K562 (cell line): ENCODE data around the gene TSPAN14. TPM values are rescaled to one million over a fixed set of nuclear protein-coding genes. Genes with fewer than 3 reads are reported as not detected.

Experiments
- ATAC-seq: fragments of 200-7000 bp; cut with Tn5 transposase; 3 replicates; pipeline ENCODE4 v1.9.1; 2020; ENCODE audit warnings: moderate library complexity
- BruUV-seq: library from RNA; stranded (reverse); fragments of 400-500 nt; replicated peaks from 2 replicates; lab custom pipeline; 2021; lab: Mats Ljungman, UMichigan
- CTCF ChIA-PET: fragments of 300-600 bp; formaldehyde crosslinking; extraction: SDS; loops from one replicate; lab custom pipeline; 2021; ENCODE audit warnings: low intra/inter-chr PET ratio; lab: Yijun Ruan, JAX
- POLR2A ChIA-PET: fragments of 300-600, 350-650 bp; sonication (Branson Sonifier 250); formaldehyde crosslinking; extraction: SDS; loops from one replicate; lab custom pipeline; 2021; ENCODE audit warnings: antibody characterized with exemption, inconsistent platforms; lab: Yijun Ruan, JAX
- DNase-seq, 4 experiments: peaks; one replicate each; pipeline versions ENCODE4 v3.0.0 to v3.0.0-alpha.2; 2011 to 2018; ENCODE audit warnings: low spot score in 3 of 4, mixed read lengths in 3 of 4; ENCODE audit errors: extremely low read depth in 1 of 4
- FAIRE-seq: peaks from 2 replicates; lab custom pipeline; 2011; peaks lifted over from hg19 to GRCh38; lab: Jason Lieb, UNC
- H2AFZ ChIP-seq: 2 replicates; pipeline ENCODE4 v1.6.0; 2011; ENCODE audit warnings: low read depth, low read length, control low read depth, inconsistent platforms
- H3K27ac ChIP-seq: fragments of 200-600 bp; 3 replicates; pipeline ENCODE4 v1.8.0; 2011; ENCODE audit warnings: low read depth, mild to moderate bottlenecking, control low read depth, inconsistent platforms, low read length, moderate library complexity, mixed read lengths; ENCODE audit errors: extremely low read depth
- H3K27me3 ChIP-seq, 2 experiments: fragments of 300-600 bp in 1 of 2; 2 replicates in 1 of 2; 3 replicates in 1 of 2; pipeline versions ENCODE4 v1.6.0 to v1.8.0; 2011; ENCODE audit warnings: inconsistent platforms in 2 of 2, low read length in 2 of 2, mild to moderate bottlenecking in 1 of 2, mixed read lengths in 1 of 2, moderate library complexity in 1 of 2; ENCODE audit not compliant: control insufficient read depth in 2 of 2, insufficient read depth in 2 of 2
- H3K36me3 ChIP-seq: fragments of 300-600 bp; 3 replicates; pipeline ENCODE4 v1.8.0; 2011; ENCODE audit warnings: mild to moderate bottlenecking, low read length, inconsistent platforms; ENCODE audit not compliant: control insufficient read depth, insufficient read depth
- H3K4me1 ChIP-seq, 2 experiments: fragments of 200-600 bp in 1 of 2; replicated peaks in 1 of 2; 2 replicates in 1 of 2; 3 replicates in 1 of 2; pipeline versions ENCODE4 v1.5.1 to v1.8.0; 2011; ENCODE audit warnings: inconsistent platforms in 2 of 2, low read length in 2 of 2, mild to moderate bottlenecking in 1 of 2, mixed read lengths in 1 of 2, moderate library complexity in 1 of 2; ENCODE audit not compliant: control insufficient read depth in 2 of 2, insufficient read depth in 2 of 2
- H3K4me2 ChIP-seq: 2 replicates; pipeline ENCODE4 v1.6.1; 2011; ENCODE audit warnings: low read length, control low read depth, inconsistent platforms, mixed read lengths; ENCODE audit not compliant: insufficient read depth
- H3K4me3 ChIP-seq: fragments of 200-600 bp; sonication (generic), shearing (Covaris generic); 2 replicates; pipeline ENCODE4 v1.5.1; 2016; ENCODE audit warnings: control low read depth, inconsistent platforms
- H3K79me2 ChIP-seq: fragments of 200-600 bp; 3 replicates; pipeline ENCODE4 v1.8.0; 2011; ENCODE audit warnings: low read length, inconsistent platforms; ENCODE audit not compliant: control insufficient read depth, insufficient read depth
- H3K9ac ChIP-seq, 2 experiments: 2 replicates each; pipeline versions ENCODE4 v1.6.0 to v1.6.1; 2011; ENCODE audit warnings: low read depth in 2 of 2, low read length in 2 of 2, control low read depth in 1 of 2, inconsistent platforms in 1 of 2, mild to moderate bottlenecking in 1 of 2, mixed read lengths in 1 of 2; ENCODE audit not compliant: insufficient read depth in 1 of 2
- H3K9me1 ChIP-seq: one replicate; pipeline ENCODE4 v1.6.0; 2011; ENCODE audit warnings: inconsistent platforms, mild to moderate bottlenecking, low read length, moderate library complexity; ENCODE audit not compliant: control insufficient read depth, insufficient read depth
- H3K9me3 ChIP-seq: replicated peaks from 2 replicates; pipeline ENCODE4 v1.5.1; 2011; ENCODE audit warnings: low read depth, low read length, inconsistent platforms; ENCODE audit not compliant: control insufficient read depth, insufficient read depth
- H4K20me1 ChIP-seq: replicated peaks from 2 replicates; pipeline ENCODE4 v1.6.1; 2011; ENCODE audit warnings: low read length, inconsistent platforms, mixed read lengths; ENCODE audit not compliant: control insufficient read depth, insufficient read depth
- CBX8 ChIP-seq: fragments of 200-600 bp; sonication (generic); IDR thresholded peaks from 2 replicates; pipeline ENCODE4 v1.6.1; 2012; ENCODE audit warnings: borderline replicate concordance, mixed run types, low read depth, mild to moderate bottlenecking, moderate library complexity, mixed read lengths, low read length, control low read depth, inconsistent platforms; ENCODE audit not compliant: poor library complexity, severe bottlenecking; ENCODE audit errors: extremely low read depth
- HDAC3 ChIP-seq: fragments of 450-650 bp; IDR thresholded peaks from 2 replicates; pipeline ENCODE4 v1.6.1; 2018; ENCODE audit warnings: borderline replicate concordance, mild to moderate bottlenecking, moderate library complexity; ENCODE audit not compliant: partially characterized antibody
- HNRNPUL1 ChIP-seq: fragments of 200-400 bp; formaldehyde crosslinking; IDR thresholded peaks from 2 replicates; pipeline ENCODE4 v1.6.1; 2017; ENCODE audit warnings: low read length
- MXI1 ChIP-seq: IDR thresholded peaks from 2 replicates; pipeline ENCODE4 v1.6.1; 2011; ENCODE audit warnings: low read depth, mild to moderate bottlenecking, improper control_type of control experiment, low read length
- RHOXF2B ChIP-seq: fragments of 250-450 bp; sonication (Bioruptor Pico); conservative IDR thresholded peaks from 2 replicates; pipeline ENCODE4 v1.5.1; 2021
- XRCC5 ChIP-seq: fragments of 200-400 bp; formaldehyde crosslinking; IDR thresholded peaks from 2 replicates; pipeline ENCODE4 v1.6.1; 2017; ENCODE audit warnings: low read depth, mild to moderate bottlenecking, low read length
- ZFP91 ChIP-seq: sonication (generic); formaldehyde crosslinking; IDR thresholded peaks from 2 replicates; pipeline ENCODE4 v1.8.0; 2022; ENCODE audit warnings: mild to moderate bottlenecking, missing genetic modification reagents
- ZNF134 ChIP-seq: fragments of 250-450 bp; sonication (Bioruptor Pico); conservative IDR thresholded peaks from 2 replicates; pipeline ENCODE4 v1.4.0; 2020
- ZNF212 ChIP-seq: fragments of 450-650 bp; formaldehyde crosslinking; IDR thresholded peaks from 2 replicates; pipeline ENCODE4 v1.4.0; 2020; ENCODE audit warnings: mild to moderate bottlenecking
- ZNF217 ChIP-seq: sonication (generic); formaldehyde crosslinking; IDR thresholded peaks from 2 replicates; pipeline ENCODE4 v1.8.0; 2022; ENCODE audit warnings: mild to moderate bottlenecking, missing genetic modification reagents
- WGBS: fragments of 100-300 bp; shearing (Covaris generic); methylation state at CpG from one replicate; pipeline ENCODE4 v1.1.6; 2016; ENCODE audit warnings: low coverage, mixed read lengths; ENCODE audit not compliant: insufficient coverage; ENCODE audit errors: missing lambda C conversion rate; 5-methylcytosine and 5-hydroxymethylcytosine counted together
- in situ Hi-C: fragments of 300-500 bp; cut with MboI; formaldehyde crosslinking; loops from 4 replicates; pipeline ENCODE4 v1.15.0; 2018; ENCODE audit warnings: inconsistent platforms, mixed read lengths
- intact Hi-C: fragments of 100-400 bp; cut with micrococcal nuclease; formaldehyde crosslinking; loops from 2 replicates; pipeline ENCODE4 v1.14.2; 2022
- polyA plus RNA-seq, 8 experiments: library from polyadenylated mRNA; depleted of rRNA in 4 of 8; stranded (reverse) in 5 of 8; unstranded in 3 of 8; fragments of >200 nt; fragmentation: Nextera tagmentation in 2 of 8; fragmentation: Illumina TruSeq in 1 of 8; extraction: Ambion mirVana in 2 of 8; extraction: Trizol in 1 of 8; gene quantifications; 2 replicates each; pipeline versions ENCODE4 v1.2.1 to v1.2.3, GENCODE V29; 2011 to 2014; ENCODE audit warnings: inconsistent platforms in 1 of 8, missing spikeins in 1 of 8
- total RNA-seq, 7 experiments: library from RNA; depleted of rRNA in 6 of 7; stranded (reverse); fragments of >200 nt in 6 of 7; fragmentation: Illumina TruSeq in 2 of 7; extraction: Trizol in 2 of 7; gene quantifications; 2 replicates each; pipeline versions ENCODE4 v1.2.1 to v1.2.3, GENCODE V29; 2011 to 2021; ENCODE audit warnings: low replicate concordance in 1 of 7
- TF ChIP-seq, protein P1 (sequence below): fragments of 250-450 bp; sonication (Bioruptor Pico); IDR thresholded peaks from 2 replicates; pipeline ENCODE4 v1.5.0; 2022; ENCODE audit warnings: mild to moderate bottlenecking

Gene TSPAN14
- total and polyA plus RNA-seq, 9 of the 15 experiments (the other 6 are each of a cell fraction or from before 2014, with no cell fraction given): 5.8 to 92.9 (median 23.3) TPM

DNA sequence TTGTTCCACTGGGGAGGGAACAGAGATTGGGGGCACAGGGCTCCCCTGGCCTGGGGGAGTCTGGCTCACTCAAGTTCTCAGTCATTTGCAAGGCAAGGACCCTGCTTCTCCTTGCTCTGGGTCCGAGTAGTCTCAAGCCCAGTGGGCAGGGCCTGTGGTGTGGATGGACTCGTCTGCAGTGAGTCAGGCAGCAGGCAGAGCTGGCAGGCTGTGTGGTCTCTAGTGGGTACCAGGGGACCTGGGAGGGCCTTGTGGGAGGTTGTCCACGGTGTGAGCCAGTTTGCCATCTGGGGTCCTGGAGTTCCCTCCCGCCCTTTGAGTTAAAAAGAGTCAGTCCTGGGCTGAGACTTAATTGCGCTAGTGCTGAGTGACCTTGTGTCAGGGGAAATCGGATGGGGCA, 74.8 kb downstream of the TSPAN14 start:
- Histone ChIP-seq H3K9me1 (peaks cover 5% of the 10 kb centered on the region), H3K9me3 (no peaks in the 10 kb centered on the region), H3K9ac (no peak overlapping the region), H3K27ac (no peak overlapping the region), H3K36me3 (no peaks in the 10 kb centered on the region), H3K4me3 (no peak overlapping the region), H3K4me2 (no peak overlapping the region), H3K27me3 (peaks cover 17% of the 10 kb centered on the region in 2 experiments; a peak in 4 of 5 replicates), H2AFZ (no peak overlapping the region), H3K4me1 (peaks cover 0 to 4% of the 10 kb centered on the region in 2 experiments; a peak in 1 of 5 replicates), H3K79me2 (no peaks in the 10 kb centered on the region), H4K20me1 (no peaks in the 10 kb centered on the region)
- no peak for ATAC-seq
- 13% methylated on average over 6 of the region's 6 CpGs for WGBS
- peak; percentile 46 for FAIRE-seq
- BruUV-seq: no TSS peak
- ChIA-PET CTCF (no interaction called here), POLR2A (interaction anchor here (0.7 kb wide), 1 partner anchor 15 kb away, joined by 4 read pairs; no protein-coding TSS in a partner anchor)
- intact Hi-C loops: no loop called here
- DNase-seq: no peak
- in situ Hi-C loops: no loop called here
- TF ChIP-seq ZNF217 (CRISPR knock-in tag) (no peak), CBX8 (no peak), HDAC3 (no peak), MXI1 (no peak), HNRNPUL1 (no peak), XRCC5 (no peak), ZNF212 (CRISPR knock-in tag) (no peak), RHOXF2B (CRISPR knock-in tag) (no peak), ZNF134 (CRISPR knock-in tag) (no peak), ZFP91 (CRISPR knock-in tag) (no peak)
- TF ChIP-seq, protein P1, sequence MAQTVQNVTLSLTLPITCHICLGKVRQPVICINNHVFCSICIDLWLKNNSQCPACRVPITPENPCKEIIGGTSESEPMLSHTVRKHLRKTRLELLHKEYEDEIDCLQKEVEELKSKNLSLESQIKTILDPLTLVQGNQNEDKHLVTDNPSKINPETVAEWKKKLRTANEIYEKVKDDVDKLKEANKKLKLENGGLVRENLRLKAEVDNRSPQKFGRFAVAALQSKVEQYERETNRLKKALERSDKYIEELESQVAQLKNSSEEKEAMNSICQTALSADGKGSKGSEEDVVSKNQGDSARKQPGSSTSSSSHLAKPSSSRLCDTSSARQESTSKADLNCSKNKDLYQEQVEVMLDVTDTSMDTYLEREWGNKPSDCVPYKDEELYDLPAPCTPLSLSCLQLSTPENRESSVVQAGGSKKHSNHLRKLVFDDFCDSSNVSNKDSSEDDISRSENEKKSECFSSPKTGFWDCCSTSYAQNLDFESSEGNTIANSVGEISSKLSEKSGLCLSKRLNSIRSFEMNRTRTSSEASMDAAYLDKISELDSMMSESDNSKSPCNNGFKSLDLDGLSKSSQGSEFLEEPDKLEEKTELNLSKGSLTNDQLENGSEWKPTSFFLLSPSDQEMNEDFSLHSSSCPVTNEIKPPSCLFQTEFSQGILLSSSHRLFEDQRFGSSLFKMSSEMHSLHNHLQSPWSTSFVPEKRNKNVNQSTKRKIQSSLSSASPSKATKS (CRISPR knock-in tag): no peak
